ENCODE data around the gene RAB3D.

DNA sequence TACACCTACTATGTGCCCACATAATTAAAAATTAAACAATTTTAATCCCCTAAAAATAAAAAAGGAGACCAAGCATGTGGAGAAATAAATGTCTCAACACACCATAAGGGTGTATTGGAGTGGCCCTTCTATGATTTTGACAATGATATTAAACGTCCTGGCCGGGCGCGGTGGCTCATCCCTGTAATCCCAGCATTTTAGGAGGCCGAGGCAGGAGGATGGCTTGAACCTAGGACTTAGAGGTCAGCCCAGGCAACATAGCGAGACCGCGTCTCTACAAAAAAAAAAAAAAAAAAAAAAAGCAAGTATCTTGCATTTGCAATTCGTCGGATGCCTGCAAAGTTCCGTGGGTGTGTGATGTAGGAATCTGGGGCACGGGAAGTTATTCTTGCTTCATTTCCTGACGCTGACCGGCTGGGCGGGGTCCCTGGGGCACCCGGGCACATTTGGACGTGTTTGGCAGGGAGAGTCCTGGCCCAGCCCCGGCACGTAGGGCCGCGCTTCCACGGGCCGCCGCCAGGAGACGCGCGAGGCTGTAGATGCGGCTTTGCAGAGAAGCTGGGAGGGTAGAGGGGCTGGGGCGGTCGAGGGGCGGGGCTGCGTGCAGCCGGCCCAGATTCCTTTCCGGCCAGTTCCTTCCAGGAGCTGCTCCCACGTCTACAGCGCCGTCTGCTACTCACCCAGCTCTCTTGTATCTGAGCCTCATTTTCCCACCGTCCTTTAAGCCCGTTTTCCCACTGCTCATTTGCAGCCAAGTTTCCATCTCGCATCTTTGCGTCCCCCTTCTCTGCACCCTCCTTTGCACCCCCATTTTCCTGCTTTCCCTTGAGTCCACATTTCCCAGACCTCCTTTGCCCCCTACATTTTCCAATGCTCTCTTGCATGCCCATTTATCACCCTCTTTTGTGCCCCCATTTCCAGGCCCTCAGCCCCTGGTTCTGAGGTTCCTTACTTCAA is 45.7 kb downstream of the RAB3D start:
- TF ChIP-seq POLR2A (IDR thresholded peaks at IDR 0.05; ENCODE audit: low read depth, low read length) (no peak), TAF1 (IDR thresholded peaks at IDR 0.05; ENCODE audit: low read depth, low read length) (no peak), POLR2AphosphoS5 (IDR thresholded peaks at IDR 0.05; ENCODE audit: low read depth, low read length) (no peak), SPI1 (IDR thresholded peaks at IDR 0.05; ENCODE audit: low read depth, low read length) (no peak), POU2F2 (IDR thresholded peaks at IDR 0.05; ENCODE audit: low read depth, low read length) (no peak; the same call in 1 of the 2 replicates)
